Stimulated activated naive CD4-positive, alpha-beta T cell (primary cell): Measurements from ENCODE around the gene CNBD2.
"Not testable (repeated sequence)": the region's sequence is repeated elsewhere in the genome, so short reads cannot be mapped to it uniquely, and the experiment has no call there.

Experiments
- DNase-seq, 6 experiments: peaks; one replicate each; lab custom pipeline; 2025; lab: John Stamatoyannopoulos, UW

The CNBD2 gene

DNA sequence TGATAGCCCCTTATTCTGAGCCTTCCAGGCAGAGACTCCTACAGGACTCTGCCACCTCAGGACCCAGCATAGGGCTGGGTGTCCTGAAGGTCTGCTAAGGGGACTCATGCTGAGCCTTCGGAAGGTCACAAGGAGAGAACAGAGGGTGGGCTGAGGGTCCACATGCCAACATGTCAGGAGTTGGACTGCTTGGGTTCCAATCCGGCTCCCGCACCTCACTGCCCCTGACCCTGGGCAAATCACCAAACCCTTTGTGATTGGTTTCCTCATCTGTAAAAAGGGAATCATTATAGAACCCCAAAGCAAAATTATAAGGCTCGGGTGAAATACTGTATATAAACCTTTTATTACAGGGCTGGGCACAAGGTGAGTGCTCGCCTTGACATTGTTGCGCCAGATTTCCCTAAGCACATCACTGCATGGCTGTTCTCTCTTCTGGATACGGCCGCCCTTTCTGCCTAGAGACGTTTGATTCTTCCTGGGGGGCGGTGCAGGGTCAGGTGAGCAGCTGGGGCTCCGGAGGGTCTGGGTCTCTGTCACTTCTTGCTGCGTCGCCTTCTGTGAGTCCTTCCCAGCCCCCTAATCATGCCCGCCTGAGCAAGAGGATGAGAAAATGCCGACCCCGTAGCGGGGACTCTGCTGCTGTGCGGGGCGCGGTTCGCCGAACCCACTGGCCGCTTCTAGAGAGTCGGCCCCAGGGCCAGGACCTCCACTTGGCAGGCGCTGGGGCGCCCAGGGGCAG, 95.7 kb downstream of the CNBD2 start:
- no peak for DNase-seq

DNA sequence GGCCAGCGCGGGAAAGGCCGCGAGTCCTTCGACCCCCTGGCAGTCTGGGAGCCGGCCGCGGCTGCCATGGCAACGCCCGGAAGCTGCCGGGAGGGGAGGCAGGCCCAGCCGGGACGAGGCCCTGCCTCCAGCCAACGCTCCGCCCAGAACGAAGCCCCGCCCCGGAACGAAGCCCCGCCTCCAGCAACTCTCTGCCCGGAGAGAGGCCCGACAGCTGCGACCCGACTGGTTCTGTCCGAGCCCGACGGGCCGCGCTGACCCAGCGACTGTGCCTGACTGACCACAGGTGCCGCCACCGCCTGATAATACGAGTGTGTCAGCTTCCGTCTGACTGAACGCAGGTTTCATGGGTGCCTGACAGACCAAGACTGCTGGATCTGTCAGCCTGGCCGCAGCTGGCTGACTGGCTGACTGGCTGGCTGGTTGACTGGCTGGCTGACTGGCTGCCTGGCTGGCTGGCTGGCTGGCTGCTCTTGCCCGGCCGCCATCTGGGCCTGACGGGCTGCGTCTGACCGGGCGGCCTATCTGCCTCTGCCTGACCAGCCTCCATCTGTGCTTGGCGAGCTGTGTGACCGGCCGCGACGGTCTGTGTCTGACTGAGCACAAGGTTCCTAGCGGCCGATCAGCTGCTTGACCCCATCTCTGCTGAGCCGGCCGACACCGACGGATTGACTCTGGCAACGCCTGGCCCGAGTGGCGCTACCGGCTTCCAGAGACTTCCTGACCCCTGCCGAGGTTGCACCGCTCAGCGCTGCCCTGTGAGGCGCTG, 96.5 kb downstream of the CNBD2 start:
- peak; percentile 80 to 94 (median 90) for DNase-seq

DNA sequence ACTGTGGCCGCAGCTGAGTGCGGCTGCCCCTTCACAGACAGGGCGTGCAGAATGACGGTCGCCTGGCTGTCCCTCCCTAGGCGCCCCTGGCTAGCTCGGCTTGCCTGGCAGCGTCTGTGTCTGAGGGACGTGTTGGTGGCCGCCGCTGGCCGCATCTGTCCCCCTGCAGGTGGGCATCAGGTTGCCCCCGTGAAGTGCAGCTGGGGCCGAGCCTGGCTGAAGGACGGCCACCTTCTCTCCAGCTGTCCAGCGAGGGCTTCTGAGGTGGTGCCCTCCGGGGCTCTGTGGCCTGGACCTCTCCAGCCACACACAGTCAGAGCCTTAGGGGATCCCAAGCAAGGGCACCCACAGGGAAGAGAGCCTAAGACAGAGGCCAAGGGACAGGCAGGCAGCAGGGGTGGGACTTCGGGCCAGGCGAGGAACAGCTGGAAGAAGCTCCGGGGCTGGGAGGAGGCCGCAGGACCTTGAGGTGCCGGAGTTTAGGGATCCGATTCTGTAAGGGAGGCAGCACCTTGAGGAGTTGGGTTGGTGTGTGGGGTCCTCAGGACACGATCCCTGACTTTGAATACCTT, 97.1 kb downstream of the CNBD2 start:
- peak in 1 of 6 experiments; percentile 13 for DNase-seq

DNA sequence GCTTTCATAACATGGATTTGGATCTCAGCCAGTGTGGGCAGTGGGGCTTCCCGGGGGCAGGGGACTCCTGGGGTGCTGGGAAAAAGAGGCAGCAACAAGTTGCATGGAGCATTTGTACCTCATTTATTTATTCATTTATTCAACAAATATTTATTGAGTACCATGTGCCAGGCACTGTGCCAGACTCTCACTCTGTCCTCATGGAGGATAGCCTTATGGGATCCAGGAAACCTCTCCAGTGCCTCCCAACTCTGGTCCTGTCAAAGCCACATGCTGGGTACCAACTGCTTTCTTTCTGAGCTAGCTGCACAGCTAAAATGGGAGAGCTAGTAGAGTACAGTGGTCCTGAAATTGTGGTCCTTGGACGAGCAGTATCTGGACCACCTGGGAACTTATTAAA, 98.4 kb downstream of the CNBD2 start:
- DNase-seq: no peak

DNA sequence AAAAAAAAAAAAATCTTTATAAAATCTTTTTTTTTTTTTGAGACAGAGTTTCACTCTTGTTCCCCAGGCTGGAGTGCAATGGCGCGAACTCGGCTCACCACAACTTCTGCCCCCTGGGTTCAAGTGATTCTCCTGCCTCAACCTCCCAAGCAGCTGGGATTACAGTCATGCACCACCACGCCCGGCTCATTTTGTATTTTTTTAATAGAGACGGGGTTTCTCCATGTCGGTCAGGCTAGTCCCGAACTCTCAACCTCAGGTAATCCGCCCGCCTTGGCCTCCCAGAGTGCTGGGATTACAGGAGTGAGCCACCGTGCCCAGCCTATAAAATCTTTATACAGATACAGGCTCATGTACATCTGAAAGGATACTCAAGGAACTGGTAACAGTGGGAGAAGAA, 100.1 kb downstream of the CNBD2 start:
- not testable (repeated sequence) for DNase-seq

DNA sequence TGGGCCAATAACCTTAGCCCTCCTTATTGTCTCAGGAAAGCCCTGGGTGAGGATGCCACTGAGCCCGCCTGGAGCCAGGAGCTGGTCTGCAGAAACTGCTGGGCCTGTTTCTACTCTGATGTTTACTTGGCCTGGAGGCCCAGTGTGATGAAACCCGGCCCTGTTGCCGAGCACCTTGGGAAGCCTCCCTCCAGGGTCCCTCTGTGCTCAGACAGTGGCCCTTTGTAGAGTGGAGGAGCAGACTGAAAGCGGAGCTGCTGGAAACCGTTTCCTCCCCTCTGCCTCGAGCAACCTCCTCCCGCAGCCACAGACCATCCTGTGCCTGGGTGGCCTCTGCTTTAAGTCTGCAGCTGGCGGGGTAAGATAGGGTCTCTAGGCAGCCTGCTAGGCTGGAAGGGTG, 102.1 kb downstream of the CNBD2 start:
- no peak for DNase-seq

DNA sequence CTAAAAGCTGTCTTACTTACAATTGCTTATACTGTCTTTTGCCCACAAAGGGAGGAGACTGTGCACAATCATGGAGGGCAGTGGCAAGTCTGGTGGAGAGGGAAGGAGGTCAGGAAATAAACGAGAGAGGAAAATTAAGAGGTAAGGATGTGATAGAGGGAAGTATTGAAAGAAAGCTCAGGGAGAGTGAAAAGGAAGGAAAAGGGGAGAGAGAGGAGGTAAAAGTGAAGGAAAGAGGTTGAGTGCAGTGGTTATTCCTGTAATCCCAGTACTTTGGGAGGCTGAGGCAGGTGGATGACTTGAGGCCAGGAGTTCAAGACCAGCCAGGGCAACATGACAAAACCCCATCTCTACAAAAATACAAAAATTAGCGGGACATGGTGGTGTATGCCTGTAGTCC, 103.5 kb downstream of the CNBD2 start:
- DNase-seq: no peak

DNA sequence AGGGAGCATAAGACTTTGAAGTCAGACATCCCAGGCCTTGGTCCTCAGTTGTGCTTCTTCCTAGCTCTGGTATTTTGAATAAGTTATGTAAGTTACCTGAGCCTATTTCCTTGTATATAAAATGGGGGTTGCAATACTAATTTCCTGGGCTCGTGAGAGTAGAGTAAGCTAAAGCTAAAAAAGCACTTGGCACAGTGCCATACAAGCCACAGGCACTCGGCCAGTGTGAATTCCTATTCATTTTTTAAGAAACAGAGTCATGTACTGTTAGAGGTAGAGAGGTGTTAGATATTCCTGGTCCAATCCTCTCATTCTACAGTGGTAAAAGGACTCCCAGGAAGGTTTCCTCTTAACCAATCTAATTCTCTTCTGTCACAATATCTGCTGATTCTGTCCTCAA, 106.6 kb downstream of the CNBD2 start:
- no peak for DNase-seq

DNA sequence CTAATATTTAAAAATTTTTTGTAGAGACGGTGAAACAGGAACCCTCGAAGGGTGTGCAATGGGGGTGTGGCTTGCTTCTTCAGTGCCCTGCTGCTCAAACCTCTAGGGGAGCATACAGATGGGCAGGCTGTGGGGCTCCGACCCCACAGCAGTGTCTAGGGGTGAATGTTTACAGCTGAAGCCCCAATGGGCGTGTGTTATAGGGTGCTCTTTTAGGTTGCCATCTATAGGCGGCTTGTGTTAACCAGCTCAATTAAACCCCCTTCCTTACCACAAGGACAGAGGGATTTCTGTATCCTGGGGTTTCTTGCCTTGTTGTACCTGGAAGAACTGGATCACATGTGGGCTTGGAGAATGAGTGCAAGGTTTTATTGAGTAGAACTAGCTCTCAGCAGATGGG, 109.4 kb downstream of the CNBD2 start:
- not testable (repeated sequence) for DNase-seq

DNA sequence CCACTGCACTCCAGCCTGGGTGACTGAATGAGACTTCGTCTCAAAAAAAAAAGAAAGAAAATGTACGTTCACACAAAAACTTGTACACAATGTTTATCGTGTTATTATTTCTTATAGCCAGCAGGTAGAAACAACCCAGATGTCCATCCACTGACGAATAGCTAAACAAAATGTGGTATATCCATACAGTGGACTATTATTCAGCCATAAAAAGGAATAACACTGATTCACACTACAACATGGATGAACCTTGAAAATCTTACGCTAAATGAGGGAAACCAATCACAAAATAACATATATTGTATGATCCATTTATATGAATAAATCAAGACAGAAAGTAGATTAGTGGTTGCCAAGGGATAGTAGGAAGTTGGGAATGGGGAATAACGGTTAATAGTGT, 111.1 kb downstream of the CNBD2 start:
- no peak for DNase-seq

DNA sequence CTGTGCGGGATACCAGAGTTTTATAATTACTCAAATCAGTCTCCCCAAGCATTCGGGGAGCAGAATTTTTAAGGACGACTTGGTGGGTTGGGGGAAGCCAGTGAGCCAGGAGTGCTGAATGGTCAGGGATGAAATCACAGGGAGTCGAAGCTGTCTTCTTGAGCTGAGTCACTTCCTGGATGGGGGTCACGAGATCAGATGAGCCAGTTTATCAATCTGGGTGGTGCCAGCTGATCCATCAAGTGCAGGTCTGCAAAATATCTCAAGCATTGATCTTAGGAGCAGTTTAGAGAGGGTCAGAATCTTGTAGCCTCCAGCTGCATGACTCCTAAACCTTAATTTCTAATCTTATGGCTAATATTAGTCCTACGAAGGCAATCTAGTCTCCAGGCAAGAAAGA, 111.6 kb downstream of the CNBD2 start:
- not testable (repeated sequence) for DNase-seq
